Inflammatory macrophage treated with lipopolysaccharide for 4 hours (primary cell): Measurements from ENCODE around the gene CNPY3.
"Not testable (repeated sequence)": the region's sequence is repeated elsewhere in the genome, so short reads cannot be mapped to it uniquely, and the experiment has no call there.

Experiments
- DNase-seq: peaks from one replicate; pipeline ENCODE4 v3.0.0-alpha.2; 2020

Gene CNPY3

DNA sequence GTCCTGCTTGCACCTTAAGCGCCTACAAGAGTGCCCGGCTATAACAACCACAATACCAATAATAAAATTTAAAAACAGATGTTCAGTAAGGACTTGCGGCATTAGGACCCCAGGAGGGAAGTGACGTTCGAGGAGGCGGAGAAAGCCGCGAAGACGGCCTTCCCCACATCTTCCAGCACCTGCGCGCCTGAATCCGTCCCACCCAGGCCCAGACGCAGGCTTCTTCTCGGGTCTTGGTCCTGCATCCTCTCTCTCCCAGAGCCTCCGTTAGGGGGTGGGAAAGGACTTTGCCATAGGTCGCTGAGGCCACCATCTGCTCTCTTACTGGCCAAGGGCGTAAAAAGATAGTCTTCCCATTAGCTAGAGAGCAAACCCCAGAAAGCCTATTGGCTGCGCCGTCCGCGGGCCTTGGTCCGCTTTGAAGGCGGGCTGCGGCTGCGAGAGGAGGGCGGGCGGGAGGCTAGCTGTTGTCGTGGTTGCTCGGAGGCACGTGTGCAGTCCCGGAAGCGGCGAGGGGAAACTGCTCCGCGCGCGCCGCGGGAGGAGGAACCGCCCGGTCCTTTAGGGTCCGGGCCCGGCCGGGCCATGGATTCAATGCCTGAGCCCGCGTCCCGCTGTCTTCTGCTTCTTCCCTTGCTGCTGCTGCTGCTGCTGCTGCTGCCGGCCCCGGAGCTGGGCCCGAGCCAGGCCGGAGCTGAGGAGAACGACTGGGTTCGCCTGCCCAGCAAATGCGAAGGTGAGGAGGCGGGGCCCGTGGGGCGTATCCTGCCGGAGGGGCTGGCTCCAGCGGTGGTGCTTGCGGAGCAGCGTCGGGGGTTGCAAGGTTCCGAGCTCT, at the start of gene CNPY3:
Gene CNPY3 (plus strand): TSS at position 495 of the 835 bp plus-strand sequence. CDS start 91 bp downstream, at position 586.
- DNase-seq, result peak; percentile 94

DNA sequence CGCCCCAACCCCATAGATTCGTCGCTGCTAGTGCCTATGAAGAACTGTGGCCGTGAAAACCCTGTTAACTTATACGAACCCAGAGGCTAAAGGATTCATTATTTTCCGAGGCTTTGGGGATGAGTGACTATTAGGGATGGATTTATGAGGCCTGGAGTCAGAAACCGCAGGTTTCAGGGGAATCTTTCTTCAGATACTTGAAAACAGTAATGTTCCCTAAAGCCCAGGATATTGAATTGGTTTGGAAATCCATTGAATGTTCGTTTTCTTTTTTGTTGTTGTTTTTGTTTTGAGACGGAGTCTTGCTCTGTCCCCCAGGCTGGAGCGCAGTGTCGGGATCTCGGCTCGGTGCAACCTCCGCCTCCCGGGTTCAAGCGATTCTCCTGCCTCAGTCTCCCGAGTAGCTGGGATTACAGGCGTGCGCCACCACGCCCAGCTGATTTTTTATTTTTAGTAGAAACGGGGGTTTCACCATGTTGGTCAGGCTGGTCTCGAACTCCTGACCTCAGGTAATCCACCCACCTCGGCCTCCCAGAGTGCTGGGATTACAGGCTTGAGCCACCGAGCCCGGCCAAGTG, 49.0 kb upstream of the CNPY3 start:
- DNase-seq, result not testable (repeated sequence)

DNA sequence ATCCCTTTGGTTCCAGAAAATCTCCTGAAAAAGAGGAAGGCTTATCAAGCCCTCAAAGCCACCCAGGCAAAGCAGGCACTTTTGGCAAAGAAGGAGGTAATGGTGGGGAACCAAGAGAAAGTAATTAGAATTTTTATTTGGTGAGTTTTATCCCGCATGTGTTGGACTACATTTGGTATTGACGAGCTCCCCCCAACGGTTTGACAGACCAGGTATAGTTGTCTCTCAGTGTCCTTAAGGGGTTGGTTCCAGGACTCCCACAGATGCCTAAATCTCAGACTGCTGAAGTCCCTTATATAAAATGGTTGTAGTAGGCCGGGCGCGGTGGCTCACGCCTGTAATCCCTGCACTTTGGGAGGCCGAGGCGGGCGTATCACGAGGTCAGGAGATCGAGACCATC, 48.4 kb upstream of the CNPY3 start:
- DNase-seq, result not testable (repeated sequence)

DNA sequence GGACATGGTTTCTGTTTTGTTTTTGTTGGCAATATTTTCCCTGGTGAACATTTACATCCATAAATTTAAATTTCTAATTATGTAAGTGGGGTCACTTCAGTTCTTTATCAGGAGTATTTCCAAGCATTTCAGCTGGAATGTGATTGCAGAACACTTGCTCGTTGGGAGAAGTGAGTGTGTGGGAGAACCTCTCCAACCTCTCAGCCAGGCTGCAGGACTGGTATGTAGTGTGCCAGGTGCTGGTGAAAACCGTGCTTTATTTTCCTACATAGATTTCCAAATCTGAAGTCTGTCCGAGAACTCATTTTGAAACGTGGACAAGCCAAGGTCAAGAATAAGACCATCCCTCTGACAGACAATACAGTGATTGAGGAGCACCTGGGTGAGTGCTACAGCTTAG, 43.6 kb upstream of the CNPY3 start:
- DNase-seq, result no peak

DNA sequence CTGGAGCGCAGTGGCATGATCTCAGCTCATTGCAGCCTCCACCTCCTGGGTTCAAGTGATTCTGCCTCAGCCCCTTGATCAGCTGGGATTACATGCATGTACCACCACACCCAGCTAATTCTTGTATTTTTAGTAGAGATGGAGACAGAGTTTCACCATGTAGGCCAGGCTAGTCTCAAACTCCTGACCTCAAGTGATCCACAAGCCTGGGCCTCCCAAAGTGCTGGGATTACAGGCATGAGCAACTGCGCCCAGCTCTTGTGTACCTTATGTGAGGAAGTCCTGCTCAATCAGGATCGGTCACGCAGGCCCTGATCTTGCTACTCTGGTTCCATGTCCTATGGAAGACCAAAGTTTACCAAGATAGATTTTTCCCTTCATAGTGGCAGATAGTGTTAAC, 41.1 kb upstream of the CNPY3 start:
- not testable (repeated sequence) for DNase-seq

DNA sequence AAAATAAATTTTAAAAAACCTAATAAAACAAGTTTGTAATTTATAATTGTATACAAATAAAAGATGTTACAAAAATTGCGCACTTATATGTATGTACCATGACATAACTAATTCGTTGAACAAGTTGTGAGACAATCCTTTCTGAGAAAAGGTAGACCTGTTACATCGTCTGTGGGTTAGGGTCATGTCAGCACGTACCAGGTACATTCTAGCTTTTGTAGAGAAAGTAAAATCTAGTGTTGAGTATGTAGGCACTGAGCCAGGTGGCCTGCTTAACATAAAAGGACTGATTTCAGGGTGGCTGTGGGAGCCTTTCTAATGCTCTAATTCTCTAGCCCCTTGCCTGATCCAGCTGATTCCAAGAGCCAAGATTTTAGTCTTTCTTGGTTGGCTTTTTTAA, 39.5 kb upstream of the CNPY3 start:
- no peak for DNase-seq

DNA sequence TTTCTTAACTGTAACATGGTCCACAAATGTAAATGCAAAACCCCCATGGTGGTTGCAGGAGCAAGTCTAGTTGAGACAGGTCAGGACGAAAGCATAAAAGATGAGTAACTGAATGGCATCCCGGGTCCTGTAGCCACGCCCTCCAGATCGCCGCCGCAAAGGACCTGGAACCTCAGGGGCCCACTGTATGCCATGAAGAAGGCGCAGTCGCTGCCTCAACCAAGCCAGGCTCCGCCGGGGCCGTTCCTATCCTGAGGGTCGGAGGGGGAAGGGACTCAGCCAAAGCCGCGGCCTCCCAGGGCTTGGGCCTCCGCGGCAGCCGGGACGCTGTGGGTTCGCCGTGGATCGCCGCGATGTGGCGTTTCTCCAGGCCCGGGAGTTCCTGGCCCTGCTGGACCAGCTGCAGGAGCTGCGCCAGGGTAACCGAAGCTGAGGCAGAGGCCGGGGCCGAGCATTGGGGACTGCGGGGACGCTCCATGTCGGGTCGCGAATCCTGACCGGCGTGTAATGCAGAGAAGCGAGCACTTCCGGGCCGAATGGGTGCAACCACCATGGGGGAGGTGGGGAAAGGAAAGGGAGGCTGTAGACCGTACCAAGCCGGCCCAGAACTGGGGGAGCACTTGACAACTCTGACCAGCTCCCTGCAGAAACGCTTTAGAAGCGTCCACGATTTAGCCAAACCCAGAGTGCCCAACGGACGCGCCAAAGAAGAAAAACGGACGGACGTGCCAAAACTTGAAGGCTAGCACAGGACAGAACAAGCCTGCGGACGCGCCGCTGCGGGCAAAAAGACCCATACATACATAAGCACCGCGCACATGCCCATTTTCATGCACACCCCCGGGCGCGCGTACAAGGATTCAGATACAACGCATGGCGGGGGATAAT, 38.7 kb upstream of the CNPY3 start:
- peak; percentile 94 for DNase-seq

DNA sequence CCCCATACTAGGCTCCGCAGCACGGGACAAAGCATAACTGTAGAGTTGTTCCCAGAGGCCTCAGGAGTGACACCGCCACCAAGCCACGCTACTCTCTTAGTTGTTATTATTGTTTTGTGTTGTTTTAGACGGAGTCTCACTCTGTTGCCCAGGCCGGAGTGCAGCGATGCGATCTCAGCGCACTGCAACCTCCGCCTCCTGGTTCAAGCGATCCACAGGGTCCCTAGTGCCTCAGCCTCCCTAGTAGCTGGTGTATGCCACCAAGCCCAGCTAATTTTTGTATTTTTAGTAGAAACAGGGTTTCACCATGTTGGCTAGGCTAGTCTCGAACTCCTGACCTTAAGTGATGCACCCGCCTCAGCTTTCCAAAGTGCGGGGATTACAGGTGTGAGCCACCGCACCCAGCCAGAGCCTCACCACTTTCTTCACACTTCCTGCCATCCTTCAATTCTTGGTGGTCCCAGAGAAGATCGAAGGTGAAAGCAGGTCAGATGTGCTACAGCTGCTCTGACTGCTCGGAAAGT, 38.0 kb upstream of the CNPY3 start:
- no peak for DNase-seq

DNA sequence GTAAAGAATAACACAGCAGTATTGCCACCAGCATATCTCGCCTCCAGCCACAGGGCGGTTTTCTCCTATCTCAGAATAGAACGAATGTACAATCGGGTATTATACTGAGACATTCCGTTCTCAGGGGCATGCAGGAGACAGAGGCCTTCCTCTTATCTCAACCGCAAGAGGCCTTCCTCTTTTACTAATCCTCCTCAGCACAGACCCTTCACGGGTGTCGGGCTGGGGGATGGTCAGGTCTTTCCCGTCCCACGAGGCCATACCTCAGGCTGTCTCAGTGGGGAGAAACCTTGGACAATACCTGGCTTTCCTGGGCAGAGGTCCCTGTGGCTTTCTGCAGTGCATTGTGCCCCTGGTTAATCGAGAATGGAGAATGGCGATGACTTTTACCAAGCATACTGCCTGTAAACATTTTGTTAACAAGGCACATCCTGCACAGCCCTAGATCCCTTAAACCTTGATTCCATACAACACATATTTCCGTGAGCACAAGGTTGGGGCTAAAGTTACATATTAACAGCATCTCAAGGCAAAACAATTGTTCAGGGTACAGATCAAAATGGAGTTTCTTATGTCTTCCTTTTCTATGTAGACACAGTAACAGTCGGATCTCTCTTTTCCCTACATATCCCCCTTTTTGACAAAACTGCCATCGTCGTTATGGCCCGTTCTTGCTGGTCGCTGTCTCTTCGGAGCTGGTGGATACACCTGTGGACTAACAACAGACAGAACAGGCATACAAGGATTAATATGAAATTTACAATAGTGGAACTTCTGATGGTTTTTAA, 35.0 kb upstream of the CNPY3 start:
- not testable (repeated sequence) for DNase-seq

DNA sequence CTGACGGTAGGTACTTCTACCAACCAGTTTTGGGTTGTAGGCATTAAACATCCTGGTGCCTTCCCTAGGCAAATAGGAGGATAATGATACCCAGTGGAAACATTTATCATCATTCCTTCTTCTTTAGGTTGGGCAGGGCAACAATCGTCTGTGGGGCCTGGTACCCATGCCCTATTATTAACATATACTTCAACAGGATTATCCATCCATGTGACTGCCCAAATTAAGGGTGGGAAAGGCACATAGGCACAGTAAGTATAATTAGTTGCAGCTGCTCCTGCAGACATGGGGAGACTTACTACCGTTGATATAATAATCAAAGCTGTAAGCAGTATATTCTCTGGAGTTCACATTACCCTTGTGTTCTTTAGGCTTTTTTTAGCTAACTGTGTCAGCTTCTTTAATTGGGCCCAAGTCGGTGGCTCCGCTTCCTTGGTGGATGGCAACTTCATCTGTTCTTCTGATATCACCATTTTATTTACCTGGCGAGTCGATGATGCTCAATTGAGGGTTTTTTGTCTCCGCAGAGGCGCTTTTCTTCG, 33.0 kb upstream of the CNPY3 start:
- no peak for DNase-seq

DNA sequence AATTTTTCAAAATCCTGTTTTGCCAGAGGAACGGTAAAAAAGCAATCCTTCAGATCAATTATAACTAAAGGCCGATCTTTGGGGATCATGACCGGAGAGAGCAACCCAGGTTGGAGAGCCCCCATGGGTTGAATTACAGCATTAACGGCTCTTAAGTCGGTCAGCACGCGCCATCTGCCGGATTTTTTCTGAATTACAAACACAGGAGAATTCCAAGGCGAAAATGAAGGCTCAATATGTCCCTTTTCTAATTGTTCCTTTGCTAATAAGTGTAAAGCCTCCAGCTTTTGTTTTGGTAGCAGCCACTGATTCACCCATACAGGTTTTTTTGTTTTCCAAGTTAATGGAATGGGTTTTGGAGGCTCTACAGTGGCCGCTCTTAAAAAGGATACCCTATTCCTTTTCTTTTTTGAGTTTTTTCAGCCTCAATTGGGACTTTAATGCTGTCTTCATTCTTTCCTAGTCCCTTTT, 30.4 kb upstream of the CNPY3 start:
- DNase-seq, result peak; percentile 74

DNA sequence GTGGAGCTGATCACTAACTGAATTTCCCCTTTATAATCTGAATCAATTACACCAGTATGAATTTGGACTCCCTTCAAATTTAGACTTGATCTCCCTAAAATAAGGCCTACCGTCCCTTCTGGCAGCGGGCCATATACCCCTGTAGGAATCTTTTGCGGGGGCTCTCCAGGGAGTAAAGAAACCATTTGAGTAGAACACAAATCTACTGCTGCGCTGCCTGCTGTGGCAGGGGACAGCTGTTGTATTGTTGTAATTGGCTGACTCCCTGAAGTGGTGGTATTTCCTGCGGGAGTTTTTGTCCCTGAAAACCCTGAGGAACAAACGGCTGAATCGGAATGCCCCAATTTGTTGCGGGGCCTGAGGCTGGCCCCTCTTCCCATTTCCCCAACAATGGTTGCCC, 29.4 kb upstream of the CNPY3 start:
- DNase-seq, result no peak

DNA sequence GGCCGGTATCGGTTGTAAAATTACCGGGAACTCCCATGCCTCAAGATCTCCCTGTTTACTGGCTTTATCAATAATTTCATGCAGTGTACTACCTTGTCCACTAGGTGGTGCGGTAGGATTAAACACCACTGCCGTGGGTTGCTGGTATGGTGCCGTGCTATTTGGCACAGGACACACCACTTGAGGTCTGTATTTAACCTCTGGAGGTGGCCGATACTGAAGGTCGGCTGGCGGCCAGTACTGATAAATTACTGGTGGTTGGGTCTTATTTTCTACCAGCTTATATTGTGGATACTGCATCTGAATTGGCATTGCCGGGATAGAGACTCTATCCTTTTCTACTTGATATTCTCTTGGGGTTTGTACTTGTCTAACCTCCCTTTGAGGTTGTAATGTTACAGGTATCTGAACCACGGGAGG, 27.7 kb upstream of the CNPY3 start:
- DNase-seq, result peak; percentile 78

DNA sequence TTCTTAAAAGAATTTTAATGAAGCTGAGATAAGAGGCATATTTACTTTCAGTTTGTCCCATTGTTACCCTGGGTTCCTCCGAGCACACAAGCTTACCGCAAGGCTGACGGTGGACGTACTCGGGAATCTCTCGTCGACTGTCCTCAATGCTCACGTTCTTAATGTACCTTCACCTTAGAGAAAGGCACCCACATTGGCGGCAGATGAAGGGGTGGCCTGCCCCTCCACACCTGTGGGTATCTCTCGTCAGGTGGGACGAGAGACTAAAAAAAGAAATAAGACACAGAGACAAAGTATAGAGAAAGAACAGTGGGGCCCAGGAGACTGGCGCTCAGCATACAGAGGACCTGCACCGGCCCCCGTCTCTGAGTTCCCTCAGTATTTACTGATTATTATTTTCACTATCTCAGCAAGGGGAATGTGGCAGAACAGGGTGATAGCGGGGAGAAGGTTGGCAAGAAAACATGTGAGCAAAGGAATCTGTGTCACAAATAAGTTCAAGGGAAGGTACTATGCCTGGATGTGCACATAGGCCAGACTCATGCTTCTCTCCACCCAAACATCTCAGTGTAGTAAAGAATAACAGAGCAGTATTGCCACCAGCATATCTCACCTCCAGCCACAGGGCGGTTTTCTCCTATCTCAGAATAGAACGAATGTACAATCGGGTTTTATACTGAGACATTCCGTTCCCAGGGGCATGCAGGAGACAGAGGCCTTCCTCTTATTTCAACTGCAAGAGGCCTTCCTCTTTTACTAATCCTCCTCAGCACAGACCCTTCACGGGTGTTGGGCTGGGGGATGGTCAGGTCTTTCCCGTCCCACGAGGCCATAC, 26.6 kb upstream of the CNPY3 start:
- not testable (repeated sequence) for DNase-seq

DNA sequence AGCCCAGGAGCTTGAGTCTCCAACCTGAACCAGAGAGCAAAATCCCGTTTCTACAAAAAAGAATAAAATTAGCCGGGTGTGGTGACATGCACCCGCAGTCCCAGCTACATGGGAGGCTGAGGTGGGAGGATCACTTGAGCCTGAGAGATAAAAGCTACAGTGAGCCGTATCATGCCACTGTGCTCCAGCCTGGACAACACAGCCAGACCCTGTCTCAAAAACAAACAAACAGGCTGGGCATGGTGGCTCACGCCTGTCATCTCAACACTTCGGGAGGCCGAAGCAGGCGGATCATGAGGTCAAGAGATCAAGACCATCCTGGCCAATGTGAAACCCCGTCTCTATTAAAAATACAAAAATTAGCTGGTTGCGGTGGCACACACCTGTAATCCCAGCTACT, 24.8 kb upstream of the CNPY3 start:
- no peak for DNase-seq

DNA sequence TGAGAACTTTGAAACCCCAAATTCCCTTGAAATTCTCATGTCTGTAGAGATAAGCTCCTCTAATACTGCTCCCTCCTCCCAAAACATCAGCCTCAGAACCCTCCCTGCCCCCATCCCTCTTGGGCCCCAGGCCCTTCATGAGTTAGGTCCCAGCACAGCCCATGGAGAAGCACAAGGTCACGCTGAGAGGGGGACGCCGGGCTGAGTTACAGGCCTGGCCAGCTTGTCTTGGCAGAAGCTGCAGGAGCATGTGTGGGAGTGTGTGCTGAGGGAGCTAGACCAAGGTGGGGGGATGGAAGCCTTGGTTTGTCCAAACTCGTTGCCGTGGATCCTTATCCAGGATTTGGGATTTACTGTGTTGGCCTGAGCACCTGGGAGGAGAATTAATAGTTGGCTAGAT, 21.9 kb upstream of the CNPY3 start:
- no peak for DNase-seq

DNA sequence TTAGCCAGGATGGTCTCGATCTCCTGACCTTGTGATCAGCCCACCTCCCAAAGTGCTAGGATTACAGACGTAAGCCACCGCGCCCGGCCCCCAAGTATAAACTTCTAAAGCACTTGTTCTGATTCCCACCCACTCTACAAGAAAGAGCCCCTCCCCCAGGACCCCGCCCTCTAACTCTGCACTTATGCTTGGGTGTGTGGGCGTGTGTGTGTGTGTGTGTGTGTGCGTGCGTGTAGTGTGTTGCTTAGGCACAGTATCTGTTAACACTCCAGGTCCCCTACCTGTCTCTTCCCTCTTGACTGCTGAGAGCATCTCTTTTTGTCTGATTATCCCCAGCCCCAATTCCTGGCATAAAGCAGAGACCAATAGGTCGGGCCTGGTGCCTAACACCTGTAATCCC, 19.4 kb upstream of the CNPY3 start:
- no peak for DNase-seq

DNA sequence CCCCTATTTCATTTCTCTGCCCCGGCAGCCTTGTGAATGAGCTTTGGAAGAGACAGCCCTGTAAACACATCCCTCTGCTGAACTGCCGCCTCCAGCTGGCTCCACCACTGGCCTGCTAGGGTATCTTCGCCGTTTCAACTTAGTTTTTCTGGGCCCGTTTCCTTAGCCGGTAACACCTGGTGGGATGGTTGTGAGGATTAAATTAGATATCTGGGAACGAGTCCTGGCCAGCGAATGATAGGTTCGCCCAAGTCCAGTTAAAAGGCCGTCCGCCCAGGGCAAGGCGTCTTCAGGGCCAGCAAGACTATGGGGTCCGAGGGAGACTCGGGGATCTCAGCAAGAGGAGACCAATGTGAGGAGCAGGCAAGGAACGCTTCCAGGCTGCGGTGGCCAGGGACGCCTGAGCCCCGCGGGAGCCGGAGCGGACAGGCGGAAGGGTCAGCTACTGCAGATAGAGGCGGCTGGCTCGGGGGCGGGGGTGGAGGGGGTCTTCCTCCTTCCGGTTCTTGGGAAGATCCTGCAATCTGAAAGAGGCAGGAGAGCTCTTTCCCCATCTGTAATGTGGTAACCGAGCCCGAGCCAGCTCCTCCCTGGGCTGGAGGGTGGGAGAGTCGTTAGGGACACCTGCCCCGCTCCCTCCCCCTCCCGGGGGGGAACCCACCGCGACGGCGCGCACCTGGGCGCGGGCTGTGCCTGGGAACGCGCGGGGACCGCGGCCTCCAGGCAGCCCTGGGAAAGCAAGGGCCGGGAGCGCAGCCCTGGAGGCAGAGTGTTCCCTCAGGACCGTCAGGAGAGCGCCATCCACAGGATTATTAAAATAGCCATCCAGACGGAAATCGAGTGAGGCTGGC, 17.9 kb upstream of the CNPY3 start:
- no peak for DNase-seq

DNA sequence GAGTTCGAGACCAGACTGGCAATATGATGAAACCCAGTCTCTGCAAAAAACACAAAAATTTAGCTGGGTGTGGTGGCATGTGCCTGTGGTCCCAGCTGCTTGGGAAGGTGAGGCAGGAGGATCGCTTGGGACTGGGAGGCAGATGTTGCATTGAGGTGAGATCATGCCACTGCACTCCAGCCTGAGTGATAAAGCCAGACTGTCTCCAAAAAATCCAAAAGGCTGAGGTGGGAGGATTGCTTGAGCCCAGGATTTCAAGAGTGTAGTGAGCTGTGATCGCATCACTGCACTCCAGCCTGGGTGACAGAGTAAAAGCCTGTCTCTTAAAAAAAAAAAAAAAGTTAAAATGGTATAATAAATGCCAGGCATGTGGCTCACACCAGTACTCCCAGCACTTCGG, 14.7 kb upstream of the CNPY3 start:
- DNase-seq, result no peak

DNA sequence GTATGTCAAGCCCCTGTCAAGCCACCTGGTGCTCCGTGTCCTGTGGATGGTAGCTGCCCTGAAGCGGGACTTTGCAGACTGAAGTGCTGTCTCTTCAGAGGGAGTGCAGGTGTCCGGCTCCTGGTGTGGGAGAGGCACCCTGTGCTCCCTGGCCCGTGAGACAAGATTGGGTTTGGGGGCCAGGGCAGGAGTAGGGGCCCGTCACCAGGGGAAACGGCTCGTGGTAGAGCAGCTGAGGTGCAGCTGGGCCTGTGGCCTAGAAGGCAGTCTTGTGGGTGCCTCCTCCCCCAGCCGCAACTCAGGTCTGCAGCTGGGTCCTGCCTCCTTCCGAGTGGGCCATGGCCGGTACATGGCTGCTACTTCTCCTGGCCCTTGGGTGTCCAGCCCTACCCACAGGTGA, 13.5 kb upstream of the CNPY3 start, which contains the start of gene PTCRA:
Gene PTCRA (plus strand): TSS at position 322 of the 400 bp plus-strand sequence. CDS start 17 bp downstream, at position 339.
- no peak for DNase-seq
